Muscle of arm (tissue), 12 donors: ENCODE data around the gene MT4. TPM values are rescaled to one million over a fixed set of nuclear protein-coding genes. Genes with fewer than 3 reads are reported as not detected.

Experiments used
- DNase-seq: peaks from one replicate; pipeline ENCODE4 v3.0.0-alpha.2; 2013
- polyA plus RNA-seq, 12 donors: library from polyadenylated mRNA; unstranded; fragments of 120-200 nt; gene quantifications; one replicate each; pipeline ENCODE4 v1.2.1, GENCODE V29; 2013; ENCODE audit not compliant: insufficient read length in 12 of 12

Gene MT4
- polyA plus RNA-seq, 12 donors, result not detected

DNA sequence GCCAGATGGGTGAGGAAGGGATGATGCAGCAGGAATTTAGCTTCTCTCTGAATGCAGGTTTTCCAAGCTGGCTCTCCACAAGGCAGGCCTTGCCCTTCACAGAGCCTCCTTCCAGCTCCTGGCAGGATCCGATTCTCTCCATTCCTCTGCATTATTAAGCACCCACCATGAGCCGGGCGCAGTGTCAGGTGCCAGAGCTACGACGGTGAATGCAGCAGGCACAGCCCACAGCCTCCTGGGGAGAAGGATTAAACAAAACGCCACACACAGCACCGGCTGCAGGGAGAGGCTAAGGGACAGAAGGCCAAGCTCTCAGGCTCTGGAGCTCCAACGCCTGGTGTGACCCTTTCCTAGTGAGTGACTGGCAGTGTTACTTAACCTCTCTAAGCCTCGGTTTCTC, 36.5 kb downstream of the MT4 start:
- DNase-seq, result no peak

DNA sequence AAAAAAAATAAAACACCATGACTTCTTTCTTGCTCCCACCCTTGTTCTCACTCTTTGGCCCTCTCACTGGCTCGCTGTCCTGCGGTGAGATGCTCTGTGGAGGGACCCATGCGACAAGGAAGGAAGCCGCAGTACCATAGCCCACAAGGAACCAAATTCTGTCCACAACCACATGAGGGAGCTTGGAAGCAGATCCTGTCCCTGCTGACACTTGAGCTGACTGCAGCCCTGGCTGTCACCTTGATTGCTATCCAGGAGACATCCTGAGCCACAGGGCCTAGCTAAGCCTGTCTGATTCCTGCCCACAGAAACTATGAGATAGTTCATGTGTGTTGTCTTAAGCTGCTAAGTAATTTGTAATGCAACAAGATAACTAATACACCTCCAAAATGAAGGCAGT, 38.7 kb downstream of the MT4 start:
- DNase-seq, result peak; percentile 19

DNA sequence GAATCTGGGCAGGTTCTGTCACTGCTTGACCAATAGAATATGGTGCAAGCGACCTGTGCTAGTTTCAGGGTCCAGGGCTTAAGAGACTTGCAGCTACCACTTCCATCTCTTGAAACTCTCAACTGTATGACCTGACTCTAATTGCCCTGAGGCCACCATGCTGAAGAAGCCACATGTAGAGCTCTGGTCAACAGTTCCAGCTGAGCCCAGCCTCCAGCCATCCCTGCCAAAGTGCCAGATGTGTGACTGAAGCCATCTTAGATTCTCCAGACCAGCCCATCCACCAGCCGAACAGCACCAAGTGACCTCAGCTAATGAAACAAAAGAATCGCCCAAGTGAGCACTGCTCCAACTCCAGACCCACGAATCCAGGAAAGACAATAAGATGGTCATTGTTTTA, 40.1 kb downstream of the MT4 start:
- no peak for DNase-seq

DNA sequence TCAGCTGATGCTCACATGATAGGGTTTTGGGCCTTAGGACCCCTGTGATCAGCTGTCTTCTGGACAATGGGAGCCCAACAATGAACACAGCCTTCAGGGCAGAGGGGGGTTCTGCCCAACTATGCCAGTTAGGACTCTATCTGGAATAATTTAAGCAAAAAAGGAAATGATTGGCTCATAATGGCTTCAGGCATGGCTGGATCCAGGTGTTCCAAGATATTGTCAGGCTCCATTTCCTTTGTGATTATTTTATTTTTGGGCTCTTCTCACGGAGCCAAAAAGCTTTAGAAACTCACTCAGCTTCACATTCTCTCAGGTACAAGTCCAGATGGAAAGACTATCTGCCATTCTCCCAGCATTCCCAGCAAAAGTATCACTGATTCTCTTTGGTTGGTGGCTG, 40.6 kb downstream of the MT4 start:
- DNase-seq, result no peak

DNA sequence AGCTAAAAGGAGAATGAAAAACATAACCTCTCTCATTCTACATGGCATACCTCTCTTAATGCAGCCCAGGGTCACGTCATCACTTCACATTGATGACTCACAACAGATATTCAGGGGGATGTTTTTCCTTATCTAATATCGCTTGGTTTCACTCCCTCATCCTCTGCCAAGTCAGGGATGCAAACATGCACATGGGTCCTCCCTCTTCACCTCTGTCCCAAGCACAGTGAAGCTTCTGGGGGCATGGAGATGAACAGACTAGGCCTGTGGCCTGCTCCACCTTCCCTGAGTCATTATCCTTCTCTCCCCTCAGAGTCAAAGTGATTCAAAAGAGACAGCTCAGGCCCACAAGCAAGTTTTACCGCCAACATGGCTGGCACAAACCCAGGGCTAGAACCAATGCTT, 41.2 kb downstream of the MT4 start:
- DNase-seq, result no peak

DNA sequence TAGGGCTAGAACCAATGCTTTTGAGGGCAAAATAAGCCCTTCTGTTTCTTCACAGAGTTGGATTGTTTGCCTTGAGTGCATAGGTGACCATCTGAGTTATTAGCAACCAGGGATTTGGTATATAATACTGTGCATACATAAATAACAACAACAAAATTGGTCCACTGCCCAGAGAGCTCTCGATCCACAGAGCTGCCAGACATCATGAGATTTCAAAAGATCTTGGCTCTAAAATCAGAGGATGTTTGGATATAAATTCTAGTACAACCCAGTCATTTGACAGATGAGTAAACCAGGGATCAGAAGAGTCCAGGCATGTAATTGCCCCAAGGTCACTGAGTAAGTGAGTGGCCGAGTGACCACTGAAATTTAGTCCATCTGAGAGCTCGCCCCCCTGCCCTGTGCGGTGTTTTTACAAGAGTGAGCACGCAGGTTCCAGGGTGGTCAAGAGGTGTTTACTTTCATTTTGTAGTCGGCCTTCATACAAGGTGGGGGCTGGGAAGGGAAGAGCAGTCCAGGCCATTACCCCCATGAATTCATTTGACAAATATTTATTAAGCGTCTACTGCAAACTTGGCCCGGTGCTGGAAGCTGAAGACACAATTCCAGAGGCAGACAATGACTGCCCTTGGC, 41.7 kb downstream of the MT4 start:
- peak; percentile 64 for DNase-seq

DNA sequence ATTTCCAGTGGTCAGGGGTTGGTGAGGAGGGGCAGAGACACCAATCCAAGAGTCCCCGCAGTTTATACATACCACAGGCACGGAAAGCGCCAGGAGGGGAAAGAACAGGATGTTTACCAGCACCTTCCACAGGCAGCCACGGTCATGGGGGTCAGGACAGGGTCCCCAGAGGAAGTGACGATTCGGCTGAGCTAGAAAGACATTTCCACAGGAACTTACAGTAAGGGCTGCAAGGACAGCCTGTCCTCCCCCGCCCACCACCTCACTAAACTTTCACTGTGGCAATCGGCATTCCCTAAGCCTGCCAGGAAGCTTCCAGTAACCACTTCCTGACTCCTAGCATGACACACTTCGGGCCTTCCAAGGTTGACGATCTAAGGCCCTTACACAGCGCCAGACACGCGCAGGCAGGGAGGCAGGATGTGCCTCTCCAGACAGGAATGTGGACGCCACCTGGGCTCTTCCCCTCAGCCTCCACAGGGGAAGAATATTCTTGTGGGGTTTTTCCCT, 42.3 kb downstream of the MT4 start:
- peak; percentile 61 for DNase-seq

DNA sequence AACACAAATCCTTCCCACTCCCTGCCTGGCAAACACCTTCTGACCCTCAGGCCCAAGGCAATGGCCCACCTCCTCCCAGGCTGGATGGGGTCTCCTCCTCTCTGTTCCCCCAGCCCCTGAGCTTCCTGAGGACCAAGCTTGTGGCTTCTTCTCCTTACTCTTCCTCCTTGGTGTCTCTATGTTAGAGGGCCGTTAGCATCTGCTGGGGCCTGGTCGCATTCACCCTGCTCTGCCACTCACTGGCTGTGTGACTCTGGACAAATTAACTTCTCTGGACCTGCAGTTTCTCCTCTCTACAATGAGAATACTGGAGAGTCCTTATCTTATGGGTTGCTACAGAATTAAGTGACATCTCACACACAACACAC, 42.8 kb downstream of the MT4 start:
- peak; percentile 13 for DNase-seq

DNA sequence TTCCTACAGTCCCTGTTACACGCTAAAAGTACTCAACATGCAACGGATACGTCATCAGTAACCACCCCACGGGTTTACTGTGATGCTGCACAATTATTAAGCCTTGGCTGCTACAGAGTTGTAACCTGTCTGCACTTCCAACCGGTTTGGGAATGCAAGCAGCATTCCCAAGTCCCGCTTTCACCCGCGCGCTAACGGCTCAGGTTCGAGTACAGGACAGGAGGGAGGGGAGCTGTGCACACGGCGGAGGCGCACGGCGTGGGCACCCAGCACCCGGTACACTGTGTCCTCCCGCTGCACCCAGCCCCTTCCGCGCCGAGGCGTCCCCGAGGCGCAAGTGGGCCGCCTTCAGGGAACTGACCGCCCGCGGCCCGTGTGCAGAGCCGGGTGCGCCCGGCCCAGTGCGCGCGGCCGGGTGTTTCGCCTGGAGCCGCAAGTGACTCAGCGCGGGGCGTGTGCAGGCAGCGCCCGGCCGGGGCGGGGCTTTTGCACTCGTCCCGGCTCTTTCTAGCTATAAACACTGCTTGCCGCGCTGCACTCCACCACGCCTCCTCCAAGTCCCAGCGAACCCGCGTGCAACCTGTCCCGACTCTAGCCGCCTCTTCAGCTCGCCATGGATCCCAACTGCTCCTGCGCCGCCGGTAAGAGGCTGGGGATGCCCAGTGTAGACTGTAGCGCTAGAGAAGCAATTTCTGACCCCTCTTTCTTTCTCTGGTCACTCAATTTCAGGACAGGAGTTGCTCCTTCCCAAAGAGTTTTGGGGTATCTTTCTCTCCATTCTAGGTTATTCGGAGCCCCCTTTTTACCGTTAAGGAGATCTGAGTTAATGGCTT, 43.4 kb downstream of the MT4 start, which contains the start of gene MT2A:
TSS of gene MT2A (plus strand) at position 542 of the 833 bp plus-strand sequence. CDS start at position 614, 72 bp downstream.
- peak; percentile 90 for DNase-seq

DNA sequence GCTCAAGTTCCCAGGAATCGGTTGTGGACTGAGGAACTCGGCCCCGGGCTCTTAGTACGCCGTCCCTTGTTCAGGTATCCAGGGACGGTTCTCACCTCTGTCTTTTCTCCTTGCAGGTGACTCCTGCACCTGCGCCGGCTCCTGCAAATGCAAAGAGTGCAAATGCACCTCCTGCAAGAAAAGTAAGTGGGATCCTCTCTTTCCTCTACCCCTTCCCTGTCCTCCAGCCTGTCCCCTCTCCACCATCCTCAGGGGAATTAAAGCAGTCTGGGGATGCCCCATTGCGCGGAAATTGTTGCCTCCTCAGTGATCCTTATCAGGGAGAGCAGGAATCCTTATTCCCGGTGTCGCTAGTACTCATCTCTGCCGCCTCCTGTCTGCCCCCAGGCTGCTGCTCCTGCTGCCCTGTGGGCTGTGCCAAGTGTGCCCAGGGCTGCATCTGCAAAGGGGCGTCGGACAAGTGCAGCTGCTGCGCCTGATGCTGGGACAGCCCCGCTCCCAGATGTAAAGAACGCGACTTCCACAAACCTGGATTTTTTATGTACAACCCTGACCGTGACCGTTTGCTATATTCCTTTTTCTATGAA, 44.1 kb downstream of the MT4 start:
- DNase-seq, result no peak

DNA sequence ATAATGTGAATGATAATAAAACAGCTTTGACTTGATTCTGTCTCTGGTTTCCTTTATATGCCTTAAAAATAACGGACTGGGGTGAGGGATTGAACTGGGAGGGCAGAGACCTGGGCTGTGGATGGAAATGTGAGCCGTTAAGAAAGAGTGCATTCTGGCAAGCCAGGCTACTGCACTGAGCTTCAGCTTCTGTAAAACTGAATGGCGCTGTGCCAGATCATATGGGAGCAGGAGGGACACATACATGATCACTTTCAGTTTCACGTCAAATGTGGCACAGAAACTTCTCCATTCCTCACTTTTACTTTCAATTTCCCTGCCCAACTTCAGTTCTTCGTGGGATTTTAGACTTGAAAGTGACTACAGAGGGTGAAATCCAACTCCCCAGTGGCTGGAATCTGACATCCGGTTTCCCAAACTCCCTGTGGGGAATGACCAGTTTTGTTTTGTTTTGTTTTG, 44.6 kb downstream of the MT4 start:
- DNase-seq, result peak; percentile 75

DNA sequence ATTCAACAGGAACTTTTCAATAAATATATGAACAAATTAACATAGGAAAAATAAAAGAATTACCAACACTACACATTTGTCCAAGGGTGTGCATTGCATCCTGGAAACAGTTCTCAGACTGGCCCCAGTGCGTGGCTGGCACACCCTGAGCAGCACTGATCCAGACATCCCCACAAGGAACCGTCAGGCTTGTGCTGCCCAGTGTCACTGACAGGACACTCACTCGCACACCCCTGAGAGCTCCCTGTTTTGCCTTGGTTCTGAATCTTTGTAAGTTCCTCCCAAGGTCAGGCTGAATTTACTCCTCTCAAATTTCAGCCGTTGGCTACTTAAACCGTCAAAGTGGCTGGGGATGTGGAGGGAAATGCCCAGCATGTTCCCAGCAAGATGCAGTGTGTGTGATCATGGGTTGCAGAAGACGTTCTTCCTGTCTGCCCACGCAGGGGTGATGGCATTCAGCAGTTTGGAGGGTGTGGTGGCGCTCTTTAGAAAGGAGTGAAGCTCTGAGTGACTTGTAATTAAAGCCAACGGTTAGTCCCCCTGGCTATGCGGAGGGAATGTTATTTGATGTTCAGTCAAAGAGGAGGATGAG, 45.2 kb downstream of the MT4 start:
- peak; percentile 13 for DNase-seq

DNA sequence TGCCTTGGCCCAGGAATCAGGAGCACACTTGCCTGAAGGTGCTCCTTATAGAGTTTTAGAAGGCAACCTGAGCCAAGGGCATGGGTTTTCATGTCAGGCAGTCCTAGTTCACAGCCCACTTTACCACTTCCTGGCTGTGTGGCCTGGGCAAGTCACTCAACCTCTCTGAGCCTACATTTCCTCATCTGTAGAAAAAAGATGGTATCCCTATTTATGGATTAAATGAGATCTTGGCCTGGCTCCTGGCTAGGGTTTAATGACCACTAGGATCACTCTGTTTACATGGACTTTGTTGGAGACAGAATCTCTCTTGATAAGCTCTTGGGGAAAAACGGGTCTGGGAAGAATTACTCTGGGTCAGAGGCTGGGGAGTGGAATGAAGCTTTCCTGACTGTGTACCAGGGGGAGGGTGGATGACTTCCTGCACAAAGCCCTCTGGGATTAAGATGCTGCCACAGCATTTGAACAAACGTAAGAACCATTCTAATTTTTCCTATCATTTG, 45.8 kb downstream of the MT4 start:
- no peak for DNase-seq

DNA sequence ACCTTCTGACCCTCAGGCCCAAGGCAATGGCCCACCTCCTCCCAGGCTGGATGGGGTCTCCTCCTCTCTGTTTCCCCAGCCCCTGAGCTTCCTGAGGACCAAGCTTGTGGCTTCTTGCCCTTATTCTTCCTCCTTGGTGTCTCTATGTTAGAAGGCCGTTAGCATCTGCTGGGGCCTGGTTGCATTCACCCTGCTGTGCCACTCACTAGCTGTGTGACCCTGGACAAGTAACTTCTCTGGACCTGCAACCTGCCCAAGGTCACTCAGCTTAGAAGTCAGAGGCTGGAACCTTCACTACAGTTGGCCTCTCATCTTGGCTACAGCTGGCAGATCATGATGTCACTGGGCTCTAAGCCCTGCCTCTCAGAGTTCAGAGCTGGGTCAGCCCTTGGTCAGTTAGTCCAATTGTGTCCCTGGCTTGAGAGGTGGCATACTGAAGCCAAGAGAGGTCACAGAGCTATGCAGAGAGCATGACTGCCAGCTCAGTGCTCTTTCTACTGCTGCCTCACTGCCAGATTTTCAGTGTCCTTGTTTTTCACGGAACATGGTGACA, 46.5 kb downstream of the MT4 start:
- DNase-seq, result no peak

DNA sequence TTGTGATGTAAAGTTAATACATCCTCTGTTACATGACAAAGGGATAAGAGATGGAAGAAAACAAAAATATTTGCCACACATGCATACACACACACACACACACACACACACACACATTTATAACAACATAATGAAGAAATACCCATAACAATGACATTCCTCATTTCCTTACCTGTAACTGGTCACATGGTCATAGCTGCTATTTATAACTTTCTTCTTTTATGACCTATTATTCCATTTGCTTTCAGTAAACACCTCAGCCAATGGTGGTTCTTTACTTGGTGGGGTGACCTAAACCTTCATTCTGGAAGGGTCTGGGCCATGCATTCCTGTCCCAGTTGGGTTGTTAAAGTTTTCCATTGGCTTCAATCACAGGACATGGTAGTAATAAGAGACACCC, 48.8 kb downstream of the MT4 start:
- no peak for DNase-seq

DNA sequence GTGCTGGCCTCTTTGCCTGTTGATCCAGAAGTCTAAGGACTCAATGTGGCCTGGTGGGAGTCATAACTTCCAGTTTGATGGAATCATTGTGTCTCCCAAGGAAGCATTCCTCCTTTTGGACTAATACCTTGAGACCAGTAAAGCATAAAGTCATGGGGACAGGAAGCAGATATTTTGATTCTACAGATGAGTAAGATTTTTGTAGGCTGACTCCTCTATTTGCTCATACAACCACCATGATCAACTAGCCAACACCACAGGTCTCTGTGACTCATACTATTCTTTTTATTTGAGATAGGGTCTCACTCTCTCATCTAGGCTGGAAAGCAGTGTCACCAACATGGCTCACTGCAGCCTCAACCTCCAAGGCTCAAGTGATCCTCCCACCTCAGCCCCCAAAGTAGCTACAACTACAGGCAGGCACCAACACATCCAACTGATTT, 49.7 kb downstream of the MT4 start:
- no peak for DNase-seq

DNA sequence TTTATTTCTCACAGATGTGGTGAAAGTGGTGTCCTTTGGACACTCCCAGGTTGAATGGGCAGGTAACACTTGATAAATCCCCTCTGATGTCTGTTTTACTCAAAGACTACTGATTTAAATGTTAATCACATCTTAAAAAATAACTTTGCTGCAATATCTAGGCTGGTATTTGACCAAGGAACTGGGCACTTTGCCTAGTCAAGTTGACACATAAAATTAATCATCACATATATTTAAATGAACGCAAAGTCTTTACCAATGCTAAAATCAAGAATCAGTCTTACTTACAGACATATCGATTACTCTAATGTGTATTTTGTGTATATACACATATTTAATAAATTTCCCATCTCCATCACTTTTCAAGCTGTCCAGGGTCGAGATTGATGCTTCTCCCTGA, 50.5 kb downstream of the MT4 start:
- DNase-seq, result no peak

DNA sequence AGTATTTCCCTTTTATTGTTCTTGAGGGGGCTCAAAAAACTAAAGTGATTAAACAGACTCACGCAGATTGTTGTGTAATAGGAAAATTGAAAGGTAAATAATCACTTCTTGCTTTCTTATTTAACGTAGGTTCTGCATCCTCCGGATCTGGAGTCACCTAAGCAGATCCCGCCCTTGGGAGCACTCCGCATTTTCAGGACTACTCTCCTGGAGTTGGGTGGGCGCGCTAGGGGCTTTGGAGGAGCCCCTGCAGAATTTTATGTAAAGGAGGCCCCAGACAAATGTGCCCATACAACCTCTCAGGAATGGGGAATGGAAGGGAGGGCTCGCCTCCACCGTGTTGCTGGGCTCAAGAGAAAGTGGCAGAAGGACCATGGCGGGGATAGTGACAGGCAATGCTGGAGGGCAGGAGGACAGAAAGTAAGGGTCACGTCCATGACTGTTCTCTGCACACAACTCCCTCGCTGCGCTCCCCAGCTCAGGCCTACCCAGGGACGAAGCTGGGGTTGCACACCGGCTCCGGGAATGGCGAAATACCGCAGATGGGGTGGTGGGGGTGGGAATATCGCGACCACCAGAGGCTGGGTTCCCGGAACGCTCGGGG, 51.8 kb downstream of the MT4 start:
- DNase-seq, result no peak

DNA sequence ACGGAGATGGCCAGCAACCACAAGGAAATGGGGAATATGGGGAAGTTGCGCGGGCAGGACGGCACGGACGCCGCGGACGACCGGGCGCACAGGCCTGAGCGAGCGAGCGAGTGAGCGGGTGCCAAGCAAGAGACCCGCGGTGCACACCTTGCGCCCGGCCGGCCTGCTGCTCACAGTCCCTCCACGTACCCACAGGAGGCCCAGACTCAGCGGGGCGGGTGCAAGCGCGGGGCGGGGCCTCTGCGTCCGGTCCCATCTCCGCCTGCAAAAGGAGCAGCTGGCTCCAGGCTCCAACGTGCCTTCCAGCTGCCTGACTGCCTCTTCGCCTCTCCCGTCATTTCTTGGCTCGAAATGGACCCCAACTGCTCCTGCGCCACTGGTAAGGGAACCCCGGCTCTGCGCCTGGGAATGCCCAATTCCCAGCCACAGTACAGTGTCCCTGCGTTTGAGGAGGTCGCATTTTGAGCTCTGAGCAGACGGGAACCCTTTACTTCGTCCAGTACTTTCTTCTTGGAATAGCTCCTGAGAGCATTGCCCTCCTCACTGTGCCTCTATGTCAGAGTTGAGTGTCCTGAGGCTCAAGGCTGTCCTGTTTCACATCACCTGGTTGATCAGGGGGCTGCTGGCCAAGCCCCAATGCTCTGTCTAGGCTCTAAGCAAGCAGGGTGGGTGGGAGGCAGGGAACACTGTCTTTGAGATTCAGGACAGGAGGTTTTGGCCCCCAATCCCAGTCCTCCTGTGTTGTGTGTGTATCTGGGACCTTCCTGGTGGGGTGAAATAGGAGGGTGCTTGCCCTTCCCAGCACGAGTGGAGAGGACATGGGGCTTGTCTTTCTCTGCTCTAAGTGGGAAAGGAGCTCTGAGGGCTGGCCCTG, 52.6 kb downstream of the MT4 start:
- DNase-seq, result no peak

DNA sequence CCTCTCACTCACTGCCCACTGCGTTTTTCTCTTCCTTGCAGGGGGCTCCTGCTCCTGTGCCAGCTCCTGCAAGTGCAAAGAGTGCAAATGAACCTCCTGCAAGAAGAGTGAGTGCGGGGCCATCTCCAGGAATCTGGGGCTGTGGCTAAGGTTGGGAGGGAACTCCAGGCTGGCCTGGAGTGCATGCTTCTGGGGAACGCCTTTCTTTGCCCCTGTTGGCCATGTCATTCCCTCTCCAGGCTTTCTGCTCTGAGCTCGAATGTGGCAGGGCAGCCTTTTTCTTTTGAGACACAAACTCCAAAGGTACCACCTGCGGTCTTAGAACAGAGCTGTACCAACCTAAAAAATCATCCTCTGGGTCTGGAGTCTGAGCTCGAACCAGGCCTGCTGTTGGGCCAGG, 53.3 kb downstream of the MT4 start:
- DNase-seq, result no peak
